Tibial artery (tissue), 4 donors: Measurements from ENCODE around the gene ROCK2.

Source experiments
- DNase-seq, 2 donors: peaks; one replicate each; pipeline ENCODE4 v3.0.0-alpha.2; 2019
- H3K27ac ChIP-seq, 2 donors: fragments of 200-600 bp; sonication (generic) in 1 of 2; 1 replicate in 1 of 2; 2 replicates in 1 of 2; pipeline ENCODE4 v1.5.1; 2018 to 2019; ENCODE audit warnings: mild to moderate bottlenecking in 1 of 2
- H3K27me3 ChIP-seq, 2 donors: fragments of 200-600 bp; sonication (generic) in 1 of 2; one replicate each; pipeline versions ENCODE4 v1.5.1 to v1.6.0; 2016 to 2019
- H3K36me3 ChIP-seq, 3 donors: fragments of 200-600 bp; sonication (generic) in 2 of 3; one replicate each; pipeline ENCODE4 v1.5.1; 2016 to 2019; ENCODE audit warnings: mild to moderate bottlenecking in 2 of 3
- H3K4me1 ChIP-seq, 4 donors: fragments of 200-600 bp; sonication (generic) in 2 of 4; 1 replicate in 3 of 4; 2 replicates in 1 of 4; pipeline ENCODE4 v1.5.1; 2016 to 2019
- H3K4me3 ChIP-seq, 2 donors: fragments of 200-600 bp; sonication (generic) in 1 of 2; 1 replicate in 1 of 2; 2 replicates in 1 of 2; pipeline ENCODE4 v1.5.1; 2018 to 2019; ENCODE audit warnings: mild to moderate bottlenecking in 2 of 2
- H3K9me3 ChIP-seq, 3 donors: fragments of 200-600 bp; sonication (generic) in 1 of 3; one replicate each; pipeline ENCODE4 v1.5.1; 2016 to 2019
- CTCF ChIP-seq, 2 experiments: fragments of 200-600 bp in 1 of 2; fragments of 450-650 bp in 1 of 2; IDR thresholded peaks; one replicate each; pipeline ENCODE4 v1.5.1; 2017 to 2019; ENCODE audit warnings: antibody characterized with exemption in 2 of 2, mild to moderate bottlenecking in 1 of 2, moderate library complexity in 1 of 2
- intact Hi-C: fragments of 100-400 bp; cut with DNase I; formaldehyde crosslinking; loops from one replicate; pipeline ENCODE4 v1.15.0; 2023; ENCODE audit warnings: low total_unique reads

The ROCK2 gene

GRCh38 chr2:11160256-11160655, 184.2 kb downstream of the ROCK2 start:
- Histone ChIP-seq H3K4me3 (no peak overlapping the region), H3K36me3 (peaks cover 6 to 20% (median 14%) of the 10 kb centered on the region in 3 donors), H3K27me3 (no peaks in the 10 kb centered on the region), H3K27ac (no peak overlapping the region), H3K9me3 (no peaks in the 10 kb centered on the region), H3K4me1 (peaks cover 0 to 18% (median 14%) of the 10 kb centered on the region in 4 donors)
- no peak for TF ChIP-seq CTCF (IDR thresholded peaks at IDR 0.05)
- intact Hi-C loops: no loop called here
- DNase-seq: no peak

GRCh38 chr2:11159574-11160170, 184.8 kb downstream of the ROCK2 start:
- Histone ChIP-seq H3K27ac (no peak overlapping the region), H3K36me3 (peaks cover 6 to 14% (median 14%) of the 10 kb centered on the region in 3 donors), H3K9me3 (no peaks in the 10 kb centered on the region), H3K27me3 (no peaks in the 10 kb centered on the region), H3K4me3 (no peak overlapping the region), H3K4me1 (peaks cover 0 to 19% (median 14%) of the 10 kb centered on the region in 4 donors)
- no peak for DNase-seq
- TF ChIP-seq CTCF (IDR thresholded peaks at IDR 0.05): no peak
- intact Hi-C loops: loop anchor here (10.0 kb wide), 1 partner anchor 715 kb away; the partner anchor contains the start of gene ODC1

DNA sequence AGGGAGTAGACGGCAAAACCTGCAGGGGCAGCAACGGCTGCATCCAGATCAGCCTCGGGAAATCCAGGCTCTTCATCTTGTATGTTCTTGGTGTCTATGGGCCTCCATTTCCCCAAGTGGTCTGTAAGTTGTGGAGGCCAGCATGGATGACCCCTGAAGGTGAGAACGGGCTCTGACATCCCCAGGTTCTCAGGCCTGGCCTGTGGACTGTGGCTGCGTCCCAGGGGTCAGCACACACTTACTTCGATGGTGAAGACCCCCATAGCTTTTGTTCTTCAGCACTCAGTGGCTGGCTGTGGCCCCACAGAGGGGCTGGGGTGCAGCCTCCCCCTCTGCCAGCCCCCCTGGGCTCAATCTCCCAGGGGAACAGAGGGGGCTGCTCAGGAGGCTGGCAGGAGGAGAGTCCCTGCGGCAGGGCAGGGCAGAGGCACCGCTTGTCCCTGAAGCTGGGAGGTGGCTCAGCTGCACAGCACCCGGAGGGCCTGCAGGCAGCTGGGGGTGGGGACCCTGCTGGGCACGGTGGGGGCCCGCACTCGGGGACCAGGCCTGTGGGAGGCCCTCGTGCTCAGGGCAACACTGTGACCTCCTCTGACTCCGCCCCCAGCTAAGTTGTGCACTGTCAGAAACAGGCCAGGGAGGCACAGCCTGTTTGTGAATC, 185.4 kb downstream of the ROCK2 start:
- no peaks in the 10 kb centered on the region for H3K9me3 ChIP-seq
- no peaks in the 10 kb centered on the region for H3K27me3 ChIP-seq
- no peak for DNase-seq
- peaks cover 6 to 14% (median 13%) of the 10 kb centered on the region in 3 donors for H3K36me3 ChIP-seq
- H3K4me1 ChIP-seq: peaks cover 0 to 26% (median 19%) of the 10 kb centered on the region in 4 donors
- no peak overlapping the region for H3K27ac ChIP-seq
- intact Hi-C loops: loop anchor here (10.0 kb wide), 1 partner anchor 714 kb away; the partner anchor contains the start of gene ODC1
- no peak overlapping the region for H3K4me3 ChIP-seq
- TF ChIP-seq CTCF (IDR thresholded peaks at IDR 0.05): no peak

DNA sequence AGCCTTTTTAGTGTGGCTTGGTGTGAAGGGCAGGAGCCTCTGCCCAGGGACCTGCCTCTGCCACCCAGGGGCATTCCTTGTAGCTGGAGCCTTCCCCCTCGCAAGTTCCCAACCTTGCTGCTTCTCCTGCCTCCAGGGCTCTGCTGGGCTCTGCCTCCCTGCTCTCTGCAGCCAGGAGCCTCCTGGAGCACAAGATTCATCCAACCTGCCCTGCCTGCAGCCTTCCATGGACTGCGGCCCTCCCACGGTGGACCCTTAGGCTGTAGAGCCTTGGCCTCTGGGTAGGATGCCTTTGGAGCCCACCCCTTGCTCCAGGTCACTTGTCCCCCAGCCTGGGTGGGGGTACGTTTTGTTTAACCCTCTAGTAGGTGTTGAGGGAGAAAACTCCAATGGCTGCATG, 186.7 kb downstream of the ROCK2 start:
- no peak for TF ChIP-seq CTCF (IDR thresholded peaks at IDR 0.05)
- no peak overlapping the region for H3K4me3 ChIP-seq
- H3K36me3 ChIP-seq: peaks cover 6 to 14% (median 10%) of the 10 kb centered on the region in 3 donors
- H3K27ac ChIP-seq: no peak overlapping the region
- DNase-seq: no peak
- no peaks in the 10 kb centered on the region for H3K9me3 ChIP-seq
- H3K27me3 ChIP-seq: no peaks in the 10 kb centered on the region
- peaks cover 0 to 26% (median 19%) of the 10 kb centered on the region in 4 donors for H3K4me1 ChIP-seq
- intact Hi-C loops: loop anchor here (10.0 kb wide), 1 partner anchor 713 kb away; the partner anchor contains the start of gene ODC1

DNA sequence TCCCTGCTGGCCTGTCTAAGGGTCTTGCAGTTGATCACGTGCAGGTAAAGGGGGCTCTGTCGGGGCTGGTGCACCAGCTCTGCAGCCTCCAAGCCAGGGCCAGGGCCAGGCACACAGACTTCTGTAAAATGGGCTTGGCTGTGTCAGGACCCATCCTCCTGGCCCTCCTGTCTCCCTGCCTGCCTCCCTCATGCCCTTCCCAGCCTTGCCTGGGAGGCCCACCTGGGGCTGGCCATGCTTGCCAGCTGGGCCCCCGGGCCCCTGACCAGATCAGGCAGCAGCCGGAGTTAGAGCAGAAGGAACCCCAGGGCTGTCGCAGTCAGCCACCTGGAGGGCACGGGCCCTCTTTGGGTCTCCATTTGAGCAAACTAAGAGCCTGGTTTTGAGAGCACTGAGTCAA, 187.1 kb downstream of the ROCK2 start:
- TF ChIP-seq CTCF (IDR thresholded peaks at IDR 0.05): no peak
- Histone ChIP-seq H3K27me3 (no peaks in the 10 kb centered on the region), H3K27ac (no peak overlapping the region), H3K36me3 (peaks cover 6 to 14% (median 10%) of the 10 kb centered on the region in 3 donors), H3K9me3 (no peaks in the 10 kb centered on the region), H3K4me1 (peaks cover 0 to 26% (median 19%) of the 10 kb centered on the region in 4 donors), H3K4me3 (no peak overlapping the region)
- intact Hi-C loops: loop anchor here (10.0 kb wide), 1 partner anchor 712 kb away; the partner anchor contains the start of gene ODC1
- no peak for DNase-seq
